SK-N-SH (cell line): ENCODE measurements around the gene CHD5. TPM values are rescaled to one million over a fixed set of nuclear protein-coding genes. Genes with fewer than 3 reads are reported as not detected.

Experiments used
- CTCF ChIA-PET: fragments of 300-600, 350-600 bp; formaldehyde crosslinking; extraction: SDS; loops from one replicate; lab custom pipeline; 2021; lab: Yijun Ruan, JAX
- POLR2A ChIA-PET: fragments of 350-600 bp; sonication (Branson Sonifier 250); formaldehyde crosslinking; extraction: SDS; loops from one replicate; lab custom pipeline; 2020; ENCODE audit warnings: antibody characterized with exemption, inconsistent platforms; lab: Yijun Ruan, JAX
- DNase-seq: peaks from one replicate; pipeline ENCODE4 v3.0.0; 2012
- H2AFZ ChIP-seq: fragments of 200-600 bp; sonication (generic); 2 replicates; pipeline ENCODE4 v1.8.1; 2016; ENCODE audit warnings: antibody characterized with exemption, mild to moderate bottlenecking, low read depth
- H3F3A ChIP-seq: fragments of 200-600 bp; sonication (generic); replicated peaks from 2 replicates; pipeline ENCODE3; 2016; ENCODE audit warnings: antibody characterized with exemption, mild to moderate bottlenecking; ENCODE audit not compliant: insufficient read depth
- H3K27ac ChIP-seq, 2 experiments: fragments of 200-500 bp in 1 of 2; fragments of 200-600 bp in 1 of 2; sonication (Bioruptor generic) in 1 of 2; sonication (generic), shearing (Covaris generic) in 1 of 2; 2 replicates each; pipeline versions ENCODE4 v1.5.1 to v1.6.1; 2014 to 2016; ENCODE audit warnings: low read depth in 2 of 2, inconsistent platforms in 1 of 2, low read length in 1 of 2, mild to moderate bottlenecking in 1 of 2, mixed read lengths in 1 of 2
- H3K27me3 ChIP-seq: fragments of 200-600 bp; sonication (generic), shearing (Covaris generic); 2 replicates; pipeline ENCODE4 v1.6.1; 2016; ENCODE audit warnings: mixed run types; ENCODE audit not compliant: insufficient read depth
- H3K36me3 ChIP-seq, 2 experiments: fragments of 200-500 bp in 1 of 2; fragments of 200-600 bp in 1 of 2; sonication (Bioruptor generic) in 1 of 2; sonication (generic) in 1 of 2; replicated peaks in 1 of 2; 2 replicates each; pipeline versions ENCODE3 to v1.5.1; 2014 to 2016; ENCODE audit warnings: low read length in 1 of 2, mild to moderate bottlenecking in 1 of 2; ENCODE audit not compliant: insufficient read depth in 2 of 2, control insufficient read depth in 1 of 2
- H3K4me1 ChIP-seq, 2 experiments: fragments of 200-500 bp in 1 of 2; fragments of 200-600 bp in 1 of 2; sonication (Bioruptor generic) in 1 of 2; sonication (generic), shearing (Covaris generic) in 1 of 2; 2 replicates each; pipeline versions ENCODE4 v1.5.1 to v1.6.1; 2014 to 2016; ENCODE audit warnings: low read depth in 1 of 2, low read length in 1 of 2, mixed run types in 1 of 2; ENCODE audit not compliant: insufficient read depth in 2 of 2, control insufficient read depth in 1 of 2
- H3K4me2 ChIP-seq: fragments of 200-600 bp; sonication (generic), shearing (Covaris generic); 2 replicates; pipeline ENCODE4 v1.6.1; 2017; ENCODE audit warnings: mixed run types
- H3K4me3 ChIP-seq, 2 experiments: fragments of 200-500 bp in 1 of 2; fragments of 200-600 bp in 1 of 2; sonication (Bioruptor generic) in 1 of 2; sonication (generic), shearing (Covaris generic) in 1 of 2; 2 replicates each; pipeline versions ENCODE4 v1.5.1 to v1.8.1; 2014 to 2016; ENCODE audit warnings: low read depth in 2 of 2, inconsistent platforms in 1 of 2, low read length in 1 of 2, mild to moderate bottlenecking in 1 of 2, mixed read lengths in 1 of 2, moderate library complexity in 1 of 2
- H3K79me2 ChIP-seq: fragments of 200-600 bp; sonication (generic); 2 replicates; pipeline ENCODE4 v1.8.1; 2017; ENCODE audit warnings: mild to moderate bottlenecking; ENCODE audit not compliant: insufficient read depth
- H3K9ac ChIP-seq: fragments of 200-600 bp; sonication (generic); 2 replicates; pipeline ENCODE4 v1.6.1; 2017; ENCODE audit warnings: mixed run types
- H3K9me2 ChIP-seq: fragments of 200-600 bp; sonication (generic); 2 replicates; pipeline ENCODE4 v1.6.1; 2017; ENCODE audit warnings: mixed run types
- H3K9me3 ChIP-seq: fragments of 200-600 bp; sonication (generic); 2 replicates; pipeline ENCODE4 v1.6.1; 2017; ENCODE audit warnings: mixed run types, mild to moderate bottlenecking, moderate library complexity
- H4K20me1 ChIP-seq: fragments of 200-600 bp; sonication (generic); 2 replicates; pipeline ENCODE4 v1.6.1; 2017; ENCODE audit warnings: mild to moderate bottlenecking, mixed run types; ENCODE audit not compliant: insufficient read depth
- FOXJ3 ChIP-seq: sonication (generic); formaldehyde crosslinking; IDR thresholded peaks from 2 replicates; pipeline ENCODE4 v1.5.1; 2020; ENCODE audit warnings: mild to moderate bottlenecking, missing genetic modification reagents
- FOXM1 ChIP-seq: IDR thresholded peaks from 2 replicates; pipeline ENCODE4 v1.4.0; 2012; ENCODE audit warnings: low read depth, mild to moderate bottlenecking
- JUND ChIP-seq: IDR thresholded peaks from 2 replicates; pipeline ENCODE4 v1.4.0; 2012
- MEF2A ChIP-seq: IDR thresholded peaks from 2 replicates; pipeline ENCODE4 v1.4.0; 2012; ENCODE audit warnings: low read depth, borderline replicate concordance
- NFIC ChIP-seq: IDR thresholded peaks from 2 replicates; pipeline ENCODE4 v1.4.0; 2012; ENCODE audit warnings: borderline replicate concordance
- POLR2AphosphoS5 ChIP-seq: IDR thresholded peaks from 2 replicates; pipeline ENCODE4 v1.6.1; 2012; ENCODE audit warnings: low read depth, low read length
- TAF1 ChIP-seq: IDR thresholded peaks from 2 replicates; pipeline ENCODE4 v1.6.1; 2012; ENCODE audit warnings: low read depth, mild to moderate bottlenecking, low read length, moderate library complexity, borderline replicate concordance
- ZBTB33 ChIP-seq: IDR thresholded peaks from 2 replicates; pipeline ENCODE4 v1.4.0; 2012; ENCODE audit warnings: low read depth, borderline replicate concordance
- WGBS: methylation state at CpG from one replicate; pipeline ENCODE4 v1.1.6; 2017; ENCODE audit warnings: low lambda C conversion rate; 5-methylcytosine and 5-hydroxymethylcytosine counted together
- polyA plus RNA-seq, 3 experiments: library from polyadenylated mRNA; depleted of rRNA; stranded (reverse); fragments of >200 nt; gene quantifications; 2 replicates each; pipeline ENCODE4 v1.2.3, GENCODE V29; 2012

CHD5 gene
- polyA plus RNA-seq, 1 of the 3 experiments (the other 2 are of a cell fraction) = 0.26 TPM

DNA sequence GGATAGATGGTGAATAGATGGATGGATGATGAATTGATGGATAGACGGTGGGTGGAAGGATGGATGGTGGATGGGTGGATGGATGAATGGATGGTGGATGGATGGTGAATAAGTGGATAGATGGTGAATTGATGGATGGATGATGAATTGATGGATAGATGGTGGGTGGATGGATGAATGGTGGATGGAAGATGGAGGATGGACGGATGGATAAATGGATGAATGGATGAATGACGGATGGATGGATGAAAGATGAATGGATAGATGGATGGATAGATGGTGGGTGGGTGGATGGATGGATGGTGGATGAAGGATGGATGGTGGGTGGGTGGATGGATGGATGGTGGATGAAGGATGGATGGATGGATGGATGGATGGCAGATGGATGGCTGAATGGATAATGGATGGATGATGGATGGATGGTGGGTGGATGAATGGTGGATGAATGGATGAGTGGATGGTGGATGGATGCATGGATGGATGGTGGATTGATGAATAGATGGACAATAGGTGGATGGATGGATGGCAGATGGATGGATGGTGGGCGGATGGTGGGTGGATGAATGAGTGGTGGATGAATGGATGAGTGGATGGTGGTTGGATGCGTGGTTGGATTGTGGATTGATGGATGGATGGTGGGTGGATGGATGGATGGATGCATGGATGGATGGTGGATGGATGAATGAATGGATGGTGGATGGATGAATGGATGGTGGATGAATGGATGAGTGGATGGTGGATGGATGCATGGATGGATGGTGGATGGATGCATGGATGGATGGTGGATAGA, 5.3 kb downstream of the CHD5 start:
- H3K4me3 ChIP-seq = no peak overlapping the region
- ChIA-PET CTCF (no interaction called here), POLR2A (no interaction called here)
- no peak for TF ChIP-seq POLR2AphosphoS5
- no peak for TF ChIP-seq FOXM1
- TF ChIP-seq JUND = no peak
- no peak for TF ChIP-seq ZBTB33
- TF ChIP-seq FOXJ3 (CRISPR knock-in tag) = no peak
- no peak for TF ChIP-seq NFIC
- TF ChIP-seq TAF1 = no peak
- no peaks in the 10 kb centered on the region for H3K9me3 ChIP-seq
- no peak overlapping the region for H3K27ac ChIP-seq
- no peaks in the 10 kb centered on the region for H4K20me1 ChIP-seq
- 68% methylated on average over 5 of the region's 5 CpGs for WGBS
- H3K4me1 ChIP-seq = peaks cover 0 to 19% of the 10 kb centered on the region in 2 experiments; a peak in 1 of 4 replicates
- no peaks in the 10 kb centered on the region for H3F3A ChIP-seq
- H3K27me3 ChIP-seq = peaks cover 8% of the 10 kb centered on the region; the same call in 1 of the 2 replicates
- no peak overlapping the region for H3K4me2 ChIP-seq
- no peaks in the 10 kb centered on the region for H3K36me3 ChIP-seq
- H2AFZ ChIP-seq = no peak overlapping the region
- no peak overlapping the region for H3K9ac ChIP-seq
- no peaks in the 10 kb centered on the region for H3K79me2 ChIP-seq
- H3K9me2 ChIP-seq = no peaks in the 10 kb centered on the region
- no peak for DNase-seq

DNA sequence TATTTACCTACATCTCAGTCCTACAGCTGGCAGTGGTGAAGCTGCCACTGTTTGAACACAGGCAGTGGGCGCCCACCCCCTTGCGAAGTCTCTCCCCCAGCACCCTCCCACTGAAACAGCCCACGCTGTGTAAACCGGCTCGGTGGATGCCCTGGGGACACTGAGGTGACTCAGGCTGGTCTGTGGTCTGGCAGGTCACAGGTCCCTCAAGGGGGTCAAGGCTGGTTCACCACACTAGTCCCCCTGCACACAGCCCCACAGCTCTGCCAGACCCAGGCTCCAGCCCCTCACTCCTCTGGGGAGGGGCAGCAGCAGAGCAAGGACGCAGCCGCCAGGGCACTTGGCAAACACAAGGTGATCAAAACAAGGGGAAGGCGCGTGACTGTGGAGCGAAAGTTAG, 7.6 kb downstream of the CHD5 start:
- Histone ChIP-seq H3K27ac (no peak overlapping the region), H3K9me2 (no peaks in the 10 kb centered on the region), H3K36me3 (no peaks in the 10 kb centered on the region), H3K79me2 (no peaks in the 10 kb centered on the region), H3K4me2 (no peak overlapping the region), H3F3A (no peaks in the 10 kb centered on the region), H3K4me3 (no peak overlapping the region), H3K27me3 (no peaks in the 10 kb centered on the region), H2AFZ (no peak overlapping the region), H3K9me3 (no peaks in the 10 kb centered on the region), H3K9ac (no peak overlapping the region), H3K4me1 (peaks cover 0 to 16% of the 10 kb centered on the region in 2 experiments; a peak in 1 of 4 replicates), H4K20me1 (no peaks in the 10 kb centered on the region)
- WGBS = 78% methylated on average over 7 of the region's 10 CpGs
- peak; percentile 29 for DNase-seq
- CTCF ChIA-PET = interaction anchor here (1.8 to 4.0 kb wide), 7 partner anchors 11 to 122 kb away, joined by 6 to 57 read pairs (median 13); no protein-coding TSS in a partner anchor
- POLR2A ChIA-PET = no interaction called here
- no peak for TF ChIP-seq MEF2A
